Measurements from ENCODE around the gene SNRK.

DNA sequence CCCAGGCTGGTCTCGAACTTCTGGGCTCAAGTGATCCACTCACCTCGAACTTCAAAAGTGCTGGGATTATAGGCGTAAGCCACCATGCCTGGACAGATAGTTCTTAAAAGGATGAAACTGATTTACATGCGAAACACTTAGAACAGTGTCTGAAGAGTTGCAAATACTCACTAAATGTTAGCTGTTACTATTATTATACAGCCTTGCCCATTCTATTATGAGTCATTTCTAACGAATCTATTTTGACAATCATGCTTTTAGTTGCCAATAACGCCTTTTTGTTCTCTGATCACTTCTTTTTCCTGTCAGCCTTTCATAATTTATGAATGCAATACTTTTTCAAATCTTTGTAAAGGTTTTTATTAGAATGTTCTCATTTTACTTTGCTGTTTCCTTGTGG lies 112.7 kb downstream of the SNRK start:
- TF ChIP-seq, protein P1, sequence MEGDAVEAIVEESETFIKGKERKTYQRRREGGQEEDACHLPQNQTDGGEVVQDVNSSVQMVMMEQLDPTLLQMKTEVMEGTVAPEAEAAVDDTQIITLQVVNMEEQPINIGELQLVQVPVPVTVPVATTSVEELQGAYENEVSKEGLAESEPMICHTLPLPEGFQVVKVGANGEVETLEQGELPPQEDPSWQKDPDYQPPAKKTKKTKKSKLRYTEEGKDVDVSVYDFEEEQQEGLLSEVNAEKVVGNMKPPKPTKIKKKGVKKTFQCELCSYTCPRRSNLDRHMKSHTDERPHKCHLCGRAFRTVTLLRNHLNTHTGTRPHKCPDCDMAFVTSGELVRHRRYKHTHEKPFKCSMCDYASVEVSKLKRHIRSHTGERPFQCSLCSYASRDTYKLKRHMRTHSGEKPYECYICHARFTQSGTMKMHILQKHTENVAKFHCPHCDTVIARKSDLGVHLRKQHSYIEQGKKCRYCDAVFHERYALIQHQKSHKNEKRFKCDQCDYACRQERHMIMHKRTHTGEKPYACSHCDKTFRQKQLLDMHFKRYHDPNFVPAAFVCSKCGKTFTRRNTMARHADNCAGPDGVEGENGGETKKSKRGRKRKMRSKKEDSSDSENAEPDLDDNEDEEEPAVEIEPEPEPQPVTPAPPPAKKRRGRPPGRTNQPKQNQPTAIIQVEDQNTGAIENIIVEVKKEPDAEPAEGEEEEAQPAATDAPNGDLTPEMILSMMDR (IDR thresholded peaks at IDR 0.05), result no peak
- no peak for TF ChIP-seq POLR2A (IDR thresholded peaks at IDR 0.05)

Data from heart left ventricle (tissue), 13 donors.